Stimulated activated CD8-positive, alpha-beta memory T cell treated with anti-CD3 and anti-CD28 coated beads, Interleukin-4, amount 100 ng/mL, for 1 hour (primary cell): ENCODE data around the gene ECI1.
"Not testable (repeated sequence)": the region's sequence is repeated elsewhere in the genome, so short reads cannot be mapped to it uniquely, and the experiment has no call there.

Source experiments
- DNase-seq, 2 donors: peaks; one replicate each; pipeline ENCODE4 v3.0.0-alpha.2; 2020; ENCODE audit warnings: low read depth in 2 of 2, low spot score in 1 of 2

The ECI1 gene

GRCh38 chr16:2280981-2281542 is 29.7 kb upstream of the ECI1 start:
- no peak for DNase-seq

DNA sequence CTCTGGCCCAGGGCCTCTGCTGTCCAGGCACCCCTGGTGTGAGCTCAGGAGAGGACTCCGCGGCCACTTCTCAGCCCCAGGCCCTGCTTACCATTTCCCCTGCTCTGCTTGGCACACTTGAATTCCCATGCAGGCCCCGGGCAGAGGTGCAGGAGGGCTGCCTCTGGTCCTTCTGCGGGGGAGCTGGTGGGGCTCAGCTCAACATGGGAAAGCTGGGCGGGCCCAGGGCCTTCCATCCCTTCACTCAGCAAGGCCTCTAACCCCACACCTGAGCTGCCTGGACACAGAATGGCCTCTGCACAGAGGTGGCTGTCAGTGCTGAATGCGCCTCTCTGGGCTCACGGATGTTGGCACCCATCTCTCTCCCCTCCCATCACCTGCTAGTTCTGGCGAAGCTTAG is 29.1 kb upstream of the ECI1 start:
- DNase-seq = no peak

DNA sequence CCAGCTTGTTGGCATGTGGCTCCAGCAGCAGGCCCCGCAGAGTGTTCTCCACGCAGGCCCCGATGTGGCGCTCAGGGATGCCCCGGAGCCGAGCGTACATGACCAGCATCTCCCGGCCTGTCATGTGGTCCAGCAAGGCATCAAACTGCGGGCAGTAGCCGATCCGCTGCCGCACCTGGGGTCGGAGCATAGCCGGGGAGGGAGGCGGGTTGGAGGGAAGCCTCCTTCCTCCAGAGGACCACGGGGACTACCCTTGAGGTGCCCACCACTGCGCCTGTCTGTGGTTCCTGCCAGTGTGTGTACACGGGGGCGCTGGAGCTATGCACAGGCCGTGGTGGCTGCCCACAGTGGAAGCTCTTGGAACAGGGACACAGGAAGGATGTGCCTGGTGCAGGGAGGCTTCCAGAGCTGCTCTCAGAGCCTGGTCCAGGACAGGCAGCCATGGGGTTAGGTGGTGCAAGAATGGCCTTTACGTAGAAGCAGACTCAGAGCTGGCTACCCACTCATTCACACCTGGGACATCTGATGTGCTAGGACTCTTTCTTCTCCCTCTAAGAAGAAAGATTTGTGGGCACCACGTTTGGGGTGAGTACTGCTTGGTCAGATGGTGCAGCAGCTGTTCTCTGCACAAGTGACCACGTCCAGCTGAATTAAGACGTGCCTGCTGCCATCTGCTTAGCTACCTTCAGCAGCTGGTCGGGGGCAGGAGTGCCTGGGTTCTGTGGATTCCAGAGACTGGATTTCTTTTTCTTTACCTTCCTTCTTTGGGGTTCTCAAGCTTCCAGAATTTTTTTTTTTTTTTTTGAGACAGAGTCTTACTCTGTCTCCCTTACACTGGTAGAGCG is 27.8 kb upstream of the ECI1 start:
- no peak for DNase-seq

DNA sequence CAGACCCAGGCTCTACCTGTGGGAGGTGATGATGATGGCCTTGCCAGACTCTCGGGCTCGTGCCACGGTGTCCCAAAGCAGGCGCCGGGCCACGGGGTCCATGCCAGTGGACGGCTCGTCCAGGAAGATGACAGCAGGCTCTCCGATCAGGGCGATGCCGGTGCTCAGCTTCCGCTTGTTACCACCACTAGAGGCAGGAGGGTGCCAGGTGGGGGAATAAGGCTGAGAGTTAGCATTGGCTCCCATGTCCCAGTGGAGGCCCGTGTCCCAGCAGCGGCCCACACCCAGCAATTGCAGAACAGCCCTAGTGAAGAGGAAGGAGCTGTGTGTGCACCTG is 26.9 kb upstream of the ECI1 start:
- DNase-seq = no peak

DNA sequence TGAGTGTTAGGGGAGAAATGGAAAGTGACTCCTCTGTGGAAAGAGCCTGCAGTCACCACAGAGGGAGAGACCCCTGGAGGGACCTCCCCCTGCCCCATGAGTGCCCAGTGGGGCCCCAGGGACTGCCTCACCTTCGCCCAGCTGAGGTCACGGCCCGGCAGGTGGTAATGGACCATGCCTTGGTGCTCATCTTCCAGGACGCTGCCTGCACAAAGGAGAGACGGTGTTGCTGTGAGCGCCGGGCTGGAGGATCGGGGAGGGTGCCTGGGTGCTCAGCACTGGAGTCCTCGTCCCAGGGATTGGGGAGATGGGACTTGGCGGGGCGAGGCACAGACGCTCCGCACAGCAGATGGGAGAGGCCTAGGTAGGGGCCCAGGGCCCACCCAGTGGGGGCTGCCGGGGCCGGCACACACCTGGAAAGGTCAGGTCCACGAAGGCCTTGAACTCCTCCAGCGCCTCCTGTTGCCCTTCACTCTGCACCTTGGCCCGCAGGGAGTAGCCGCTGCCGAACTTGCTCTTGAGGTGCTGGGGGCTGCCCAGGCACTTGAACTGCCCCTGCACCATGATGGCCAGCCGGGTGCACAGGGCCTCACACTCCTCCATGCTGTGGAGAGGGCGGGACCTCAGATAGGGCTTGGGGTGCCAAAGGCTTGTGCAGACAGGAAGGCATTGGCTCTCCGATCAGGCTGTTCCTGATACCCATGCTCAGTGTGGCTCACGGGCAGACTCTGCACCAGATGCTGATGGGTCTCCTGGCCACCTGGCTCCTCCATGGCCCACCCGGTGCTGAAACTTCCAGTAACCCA is 26.3 kb upstream of the ECI1 start:
- DNase-seq = no peak

- no peak for DNase-seq
These were observed 25.2 kb upstream of the ECI1 start for GRCh38 chr16:2276368-2277195.

GRCh38 chr16:2275476-2276367 is 24.3 kb upstream of the ECI1 start:
- no peak for DNase-seq

DNA sequence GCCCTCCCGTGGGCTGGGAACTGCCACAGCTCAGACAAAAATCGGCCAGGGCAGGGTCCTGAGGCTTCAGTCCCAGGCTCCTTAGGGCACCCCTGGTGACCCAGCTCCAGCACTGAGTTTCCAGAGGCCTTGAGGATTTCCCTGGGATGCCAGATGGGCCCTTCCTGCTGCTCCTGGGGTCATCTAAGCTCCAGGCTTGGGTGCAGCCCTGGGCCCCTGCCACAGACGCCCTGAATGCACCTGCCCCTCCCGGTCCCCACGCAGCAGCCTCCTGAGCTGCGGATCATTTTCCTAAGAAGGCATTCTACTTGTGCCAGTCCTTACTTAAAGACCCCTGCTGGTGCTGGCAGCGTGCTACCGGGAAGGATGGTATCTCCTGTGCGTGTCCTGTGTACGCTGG is 22.5 kb upstream of the ECI1 start:
- DNase-seq = no peak

GRCh38 chr16:2273484-2273883 is 22.1 kb upstream of the ECI1 start:
- no peak for DNase-seq

- no peak for DNase-seq
These were observed 20.6 kb upstream of the ECI1 start for GRCh38 chr16:2271848-2272461.

- DNase-seq = no peak
These were observed 19.4 kb upstream of the ECI1 start for GRCh38 chr16:2270588-2271470.

DNA sequence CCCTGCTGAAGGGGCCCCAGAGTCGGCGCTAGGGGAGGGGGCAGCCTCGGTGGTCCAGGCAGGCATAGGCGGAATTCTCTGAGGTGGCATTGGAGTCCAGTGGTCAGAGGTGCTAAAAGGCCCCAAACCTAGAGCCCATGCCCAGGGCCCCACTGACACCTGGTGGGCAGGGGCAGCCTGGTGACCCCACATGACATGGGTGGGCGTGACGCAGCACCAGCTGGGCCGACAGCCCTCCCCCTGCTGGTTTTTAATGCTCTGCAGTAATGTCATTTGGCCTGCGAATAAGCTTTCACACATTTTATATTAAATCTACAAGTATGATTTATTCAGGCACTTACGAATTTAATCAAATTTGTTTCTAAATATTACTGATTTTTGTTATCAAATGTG is 18.7 kb upstream of the ECI1 start:
- DNase-seq = no peak

DNA sequence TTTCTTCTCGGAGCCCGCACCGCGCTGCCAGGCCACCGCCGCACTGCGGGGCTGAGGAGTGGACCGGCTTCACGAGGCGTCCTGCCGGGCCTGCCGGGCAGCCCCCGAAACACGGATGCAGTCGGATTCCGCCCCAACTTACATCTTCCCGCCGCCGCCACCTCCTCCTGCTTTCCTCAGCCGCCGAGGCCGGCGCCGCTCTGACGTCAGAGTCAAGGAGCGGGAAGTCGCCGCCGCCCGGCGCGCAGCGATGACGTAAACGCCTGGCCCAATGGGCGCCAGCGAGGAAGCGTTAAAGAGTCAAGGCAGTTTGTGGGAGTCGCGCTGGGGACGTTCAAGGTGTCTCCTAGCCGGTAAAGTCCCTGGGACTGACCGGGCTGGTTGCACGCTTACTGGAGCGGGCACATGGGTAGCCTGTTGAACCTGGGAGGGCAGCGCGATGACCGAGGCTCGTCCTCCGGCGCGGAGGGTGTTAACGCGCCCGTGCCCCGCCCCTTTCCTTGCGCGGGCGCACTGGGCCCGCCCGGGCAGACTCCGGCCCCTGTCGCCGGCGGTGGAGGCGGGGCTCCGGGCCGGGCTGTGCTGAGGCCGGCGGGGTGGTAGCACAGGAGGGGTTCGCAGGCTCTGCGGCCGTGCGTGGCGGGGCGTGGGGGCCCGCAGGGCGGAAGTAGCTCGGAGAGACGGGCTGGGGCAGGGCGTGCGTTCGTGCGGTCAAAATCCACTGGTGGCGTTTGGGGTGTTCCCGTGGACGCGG is 16.7 kb upstream of the ECI1 start, which contains the start of gene RNPS1:
TSS of gene RNPS1 (minus strand) at position 214 of the 754 bp plus-strand sequence. CDS start 3,483 bp downstream, outside the sequence.
- peak; percentile 90 to 94 for DNase-seq

- DNase-seq = not testable (repeated sequence)
These were observed 16.1 kb upstream of the ECI1 start for GRCh38 chr16:2267505-2267912.

DNA sequence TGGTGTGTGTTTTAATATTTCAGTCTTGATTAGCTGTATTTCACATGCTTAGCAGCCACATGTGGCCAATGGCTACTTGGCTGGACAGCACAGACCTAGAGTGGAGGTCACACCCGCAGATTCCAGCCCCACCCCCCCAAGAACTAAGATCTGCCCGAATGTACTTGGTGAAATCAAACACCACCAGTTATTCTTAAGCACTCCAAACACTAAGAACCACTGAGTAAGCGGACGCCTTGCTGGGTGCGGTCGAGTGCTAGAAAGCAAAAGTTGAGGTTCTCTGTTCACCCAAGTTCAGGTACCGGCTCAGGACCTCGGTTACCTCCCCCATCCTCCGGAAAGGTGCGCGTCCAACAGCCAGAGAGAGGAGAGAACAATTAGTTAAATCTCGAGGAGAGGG is 15.5 kb upstream of the ECI1 start:
- not testable (repeated sequence) for DNase-seq

DNA sequence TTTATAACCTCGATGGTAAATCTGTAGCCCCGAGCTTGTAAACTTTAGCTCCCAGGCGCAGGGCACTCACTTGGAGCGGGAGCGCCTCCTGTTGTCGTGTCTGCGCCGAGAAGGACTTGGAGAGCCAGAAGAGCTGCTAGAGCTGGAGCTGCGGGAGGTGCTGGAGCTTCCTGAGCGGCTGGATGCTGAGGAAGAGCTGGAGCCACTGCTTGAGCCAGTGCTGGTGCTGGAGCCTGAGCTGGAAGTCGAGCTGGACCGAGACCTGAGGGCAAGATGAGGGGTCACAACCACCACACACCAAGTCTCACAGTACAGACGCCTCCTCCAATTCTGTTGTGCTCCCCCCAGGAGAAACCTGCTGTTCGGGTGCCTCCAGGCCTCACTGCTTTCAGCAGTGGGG is 11.6 kb upstream of the ECI1 start:
- not testable (repeated sequence) for DNase-seq

DNA sequence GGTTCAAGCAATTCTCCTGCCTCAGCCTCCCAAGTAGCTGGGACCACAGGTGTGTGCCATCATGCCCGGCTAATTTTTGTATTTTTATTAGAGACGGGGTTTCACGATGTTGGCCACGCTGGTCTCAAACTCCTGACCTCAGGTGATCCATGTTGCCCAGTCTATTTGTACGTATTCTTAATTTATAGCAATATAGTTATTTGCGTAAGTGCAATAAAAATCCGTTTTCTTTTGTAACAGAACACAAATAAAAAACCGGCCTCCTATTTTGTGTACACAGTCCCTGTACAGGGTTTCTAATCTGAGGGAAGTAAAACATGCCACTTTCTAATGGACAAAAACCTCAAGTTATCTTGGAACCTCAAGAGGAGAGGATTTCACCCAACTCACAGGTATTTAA is 8.9 kb upstream of the ECI1 start:
- DNase-seq = no peak

DNA sequence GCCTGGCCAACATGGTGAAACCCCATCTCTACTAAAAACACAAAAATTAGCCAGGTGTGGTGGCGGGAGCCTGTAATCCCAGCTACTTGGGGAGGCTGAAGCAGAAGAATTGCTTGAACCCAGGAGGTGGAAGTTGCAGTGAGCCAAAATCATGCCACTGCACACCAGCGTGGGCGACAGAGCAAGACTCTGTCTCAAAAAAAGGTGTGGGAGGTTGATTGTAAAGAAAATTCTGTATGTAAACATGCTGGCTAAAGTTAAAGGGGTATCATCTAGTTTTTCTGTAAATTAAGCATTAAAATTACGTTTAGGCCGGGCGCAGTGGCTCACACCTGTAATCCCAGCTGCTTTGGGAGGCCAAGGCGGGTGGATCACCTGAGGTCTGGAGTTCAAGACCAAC is 7.1 kb upstream of the ECI1 start:
- not testable (repeated sequence) for DNase-seq
